Tibial artery (tissue), 4 donors: Measurements from ENCODE around the gene MYZAP.

Source experiments
- DNase-seq, 2 donors: peaks; one replicate each; pipeline ENCODE4 v3.0.0-alpha.2; 2019
- H3K27ac ChIP-seq, 2 donors: fragments of 200-600 bp; sonication (generic) in 1 of 2; 1 replicate in 1 of 2; 2 replicates in 1 of 2; pipeline ENCODE4 v1.5.1; 2018 to 2019; ENCODE audit warnings: mild to moderate bottlenecking in 1 of 2
- H3K27me3 ChIP-seq, 2 donors: fragments of 200-600 bp; sonication (generic) in 1 of 2; one replicate each; pipeline versions ENCODE4 v1.5.1 to v1.6.0; 2016 to 2019
- H3K36me3 ChIP-seq, 3 donors: fragments of 200-600 bp; sonication (generic) in 2 of 3; one replicate each; pipeline ENCODE4 v1.5.1; 2016 to 2019; ENCODE audit warnings: mild to moderate bottlenecking in 2 of 3
- H3K4me1 ChIP-seq, 4 donors: fragments of 200-600 bp; sonication (generic) in 2 of 4; 1 replicate in 3 of 4; 2 replicates in 1 of 4; pipeline ENCODE4 v1.5.1; 2016 to 2019
- H3K4me3 ChIP-seq, 2 donors: fragments of 200-600 bp; sonication (generic) in 1 of 2; 1 replicate in 1 of 2; 2 replicates in 1 of 2; pipeline ENCODE4 v1.5.1; 2018 to 2019; ENCODE audit warnings: mild to moderate bottlenecking in 2 of 2
- H3K9me3 ChIP-seq, 3 donors: fragments of 200-600 bp; sonication (generic) in 1 of 3; one replicate each; pipeline ENCODE4 v1.5.1; 2016 to 2019
- CTCF ChIP-seq, 2 experiments: fragments of 200-600 bp in 1 of 2; fragments of 450-650 bp in 1 of 2; IDR thresholded peaks; one replicate each; pipeline ENCODE4 v1.5.1; 2017 to 2019; ENCODE audit warnings: antibody characterized with exemption in 2 of 2, mild to moderate bottlenecking in 1 of 2, moderate library complexity in 1 of 2
- intact Hi-C: fragments of 100-400 bp; cut with DNase I; formaldehyde crosslinking; loops from one replicate; pipeline ENCODE4 v1.15.0; 2023; ENCODE audit warnings: low total_unique reads

The MYZAP gene

GRCh38 chr15:57605491-57605890 lies 13.8 kb downstream of the MYZAP start:
- Histone ChIP-seq H3K27ac (no peak overlapping the region), H3K9me3 (no peaks in the 10 kb centered on the region), H3K27me3 (no peaks in the 10 kb centered on the region), H3K36me3 (no peaks in the 10 kb centered on the region), H3K4me3 (no peak overlapping the region), H3K4me1 (no peaks in the 10 kb centered on the region)
- DNase-seq = no peak
- intact Hi-C loops = no loop called here
- TF ChIP-seq CTCF (IDR thresholded peaks at IDR 0.05) = no peak

- H3K27me3 ChIP-seq = no peaks in the 10 kb centered on the region
- no peaks in the 10 kb centered on the region for H3K36me3 ChIP-seq
- intact Hi-C loops = no loop called here
- no peak for DNase-seq
- H3K4me3 ChIP-seq = no peak overlapping the region
- no peak for TF ChIP-seq CTCF (IDR thresholded peaks at IDR 0.05)
- H3K9me3 ChIP-seq = no peaks in the 10 kb centered on the region
- no peak overlapping the region for H3K27ac ChIP-seq
- H3K4me1 ChIP-seq = no peaks in the 10 kb centered on the region
Observed at GRCh38 chr15:57606048-57606447, 14.3 kb downstream of the MYZAP start.

GRCh38 chr15:57606816-57607215 lies 15.1 kb downstream of the MYZAP start:
- Histone ChIP-seq H3K27ac (no peak overlapping the region), H3K27me3 (no peaks in the 10 kb centered on the region), H3K9me3 (no peaks in the 10 kb centered on the region), H3K4me1 (peaks cover 0 to 7% (median under 1%) of the 10 kb centered on the region in 4 donors), H3K36me3 (no peaks in the 10 kb centered on the region), H3K4me3 (no peak overlapping the region)
- intact Hi-C loops = no loop called here
- no peak for TF ChIP-seq CTCF (IDR thresholded peaks at IDR 0.05)
- no peak for DNase-seq

GRCh38 chr15:57607570-57608000 lies 15.9 kb downstream of the MYZAP start:
- no peak for TF ChIP-seq CTCF (IDR thresholded peaks at IDR 0.05)
- Histone ChIP-seq H3K4me1 (peaks cover 0 to 12% (median 1%) of the 10 kb centered on the region in 4 donors), H3K36me3 (no peaks in the 10 kb centered on the region), H3K27me3 (no peaks in the 10 kb centered on the region), H3K9me3 (no peaks in the 10 kb centered on the region), H3K27ac (no peak overlapping the region), H3K4me3 (no peak overlapping the region)
- no peak for DNase-seq
- intact Hi-C loops = no loop called here

- Histone ChIP-seq H3K4me1 (peaks cover 0 to 12% (median 1%) of the 10 kb centered on the region in 4 donors), H3K9me3 (no peaks in the 10 kb centered on the region), H3K27ac (no peak overlapping the region), H3K36me3 (no peaks in the 10 kb centered on the region), H3K27me3 (no peaks in the 10 kb centered on the region), H3K4me3 (no peak overlapping the region)
- intact Hi-C loops = no loop called here
- peak in 1 of 2 donors; percentile 72 for DNase-seq
- TF ChIP-seq CTCF (IDR thresholded peaks at IDR 0.05) = no peak
Observed at GRCh38 chr15:57609805-57610529, 18.3 kb downstream of the MYZAP start.
